Kidney tubule cell (primary cell): ENCODE results near the gene CACNA1F.

ENCODE experiments used
- DNase-seq: peaks from one replicate; pipeline ENCODE4 v3.0.0-alpha.2; 2018; ENCODE audit warnings: low spot score

CACNA1F gene

GRCh38 chrX:49257074-49257790 lies 24.1 kb upstream of the CACNA1F start:
- DNase-seq, result no peak

DNA sequence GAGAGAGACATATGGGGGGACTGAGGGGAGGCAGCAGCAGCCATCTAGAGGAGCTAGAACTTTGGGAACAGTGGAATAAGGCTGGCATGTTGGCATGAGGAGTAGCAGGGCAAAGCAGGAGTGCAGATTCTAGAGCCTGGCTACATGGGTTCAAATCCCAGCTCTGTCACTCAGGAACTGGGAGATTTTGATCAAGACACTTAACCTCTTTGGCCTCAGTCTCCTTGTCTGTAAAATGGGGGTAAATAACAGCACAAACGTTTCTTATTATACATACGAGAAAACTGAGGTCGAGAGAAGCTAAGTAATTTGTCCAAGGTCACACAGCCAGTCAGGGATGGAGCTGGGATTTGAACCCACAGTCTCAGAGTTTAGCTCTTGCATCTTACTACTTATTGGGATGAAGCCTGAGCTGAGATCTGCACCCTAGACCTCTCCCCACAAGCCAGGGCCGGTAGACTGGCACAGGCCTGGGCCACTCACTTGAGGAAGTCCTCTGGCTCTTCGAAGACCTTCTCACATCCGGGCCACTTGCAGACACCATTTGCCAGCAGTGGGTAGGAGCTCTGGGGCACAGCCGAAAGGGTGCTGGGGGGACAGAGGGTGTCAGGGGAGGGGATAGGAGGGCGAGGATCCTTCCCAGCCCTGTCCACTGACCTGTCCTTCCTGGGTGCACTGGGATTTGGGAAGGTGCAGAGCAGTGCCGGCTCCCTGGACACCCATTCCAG lies 23.3 kb upstream of the CACNA1F start:
- no peak for DNase-seq

DNA sequence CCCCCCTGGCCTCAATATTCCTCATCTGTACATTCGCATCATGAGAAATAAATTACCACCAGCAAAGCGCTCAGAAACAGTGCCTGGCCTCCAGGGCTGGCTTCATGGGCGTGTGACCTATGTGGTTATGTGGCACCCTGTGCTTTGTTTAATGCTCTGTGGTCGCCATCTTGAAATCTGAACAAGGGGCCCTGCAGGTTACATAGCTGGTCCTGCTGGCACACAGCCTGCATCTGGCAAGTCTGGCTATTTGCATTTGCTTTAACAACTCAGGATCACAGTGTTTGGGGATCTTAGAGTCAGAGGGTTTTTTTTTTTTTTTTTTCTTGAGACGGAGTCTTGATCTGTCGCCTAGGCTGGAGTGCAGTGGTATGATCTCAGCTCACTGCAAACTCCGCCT lies 21.5 kb upstream of the CACNA1F start:
- no peak for DNase-seq

GRCh38 chrX:49251325-49251724 lies 18.2 kb upstream of the CACNA1F start:
- no peak for DNase-seq

- no peak for DNase-seq
These were observed 17.4 kb upstream of the CACNA1F start for GRCh38 chrX:49250578-49250977.

- DNase-seq, result no peak
These were observed 16.9 kb upstream of the CACNA1F start for GRCh38 chrX:49250066-49250465.

- no peak for DNase-seq
These were observed 16.5 kb upstream of the CACNA1F start for GRCh38 chrX:49249616-49250015.

GRCh38 chrX:49249071-49249470 lies 15.9 kb upstream of the CACNA1F start:
- DNase-seq, result no peak

- DNase-seq, result no peak
These were observed 15.0 kb upstream of the CACNA1F start for GRCh38 chrX:49247916-49248811.

DNA sequence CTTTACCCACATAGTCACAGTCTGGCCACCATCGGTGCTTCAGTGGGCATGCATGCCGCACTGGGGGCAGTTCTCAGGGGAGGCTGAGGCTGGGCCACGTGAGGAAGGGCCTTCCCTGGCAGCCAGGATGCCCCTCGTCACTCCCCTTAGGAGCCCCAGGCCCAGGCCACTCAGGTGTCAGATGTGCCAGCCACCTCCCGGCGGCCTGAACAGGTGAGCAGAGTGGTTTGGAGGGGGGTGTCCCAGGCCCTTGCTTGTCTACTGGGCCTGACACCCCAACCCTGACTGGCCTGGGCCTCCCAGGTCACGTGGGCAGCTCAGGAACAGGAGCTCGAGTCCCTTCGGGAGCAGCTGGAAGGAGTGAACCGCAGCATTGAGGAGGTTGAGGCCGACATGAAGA lies 14.2 kb upstream of the CACNA1F start:
- no peak for DNase-seq

DNA sequence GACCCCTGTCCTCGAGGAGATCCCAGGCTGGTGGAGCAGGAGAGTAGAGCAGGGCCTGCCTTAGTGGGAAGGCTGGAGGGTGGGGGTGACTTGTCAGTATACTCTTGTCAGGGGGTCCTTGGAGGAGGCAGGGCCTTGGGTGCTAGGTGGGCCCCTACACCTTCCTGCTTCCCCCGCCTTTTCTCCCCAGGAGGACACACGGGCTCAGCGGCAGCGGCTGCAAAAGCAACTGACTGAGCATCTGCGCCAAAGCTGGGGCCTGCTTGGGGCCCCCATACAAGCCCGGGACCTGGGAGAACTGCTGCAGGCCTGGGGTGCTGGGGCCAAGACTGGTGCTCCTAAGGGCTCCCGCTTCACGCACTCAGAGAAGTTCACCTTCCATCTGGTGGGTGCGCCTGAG lies 13.4 kb upstream of the CACNA1F start:
- no peak for DNase-seq

DNA sequence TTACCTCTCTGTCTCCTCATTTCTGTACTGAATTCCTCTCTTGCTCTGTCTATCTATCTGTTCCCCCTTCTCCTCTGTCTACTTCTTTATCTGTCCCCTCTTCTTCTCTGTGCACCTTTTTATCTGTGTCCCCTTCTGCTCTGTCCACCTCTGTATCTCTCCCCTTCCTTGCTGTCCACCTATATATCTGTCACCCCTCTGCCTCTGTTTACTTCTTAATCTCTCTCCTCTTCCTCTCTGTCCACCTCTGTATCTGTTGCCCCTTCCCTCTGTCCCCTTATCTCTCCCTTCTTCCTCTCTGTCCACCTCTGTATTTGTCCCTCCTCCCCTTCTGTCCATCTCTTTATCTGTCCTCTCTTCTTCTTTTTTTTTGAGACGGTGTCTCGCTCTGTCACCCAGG lies 11.1 kb upstream of the CACNA1F start:
- DNase-seq, result no peak

GRCh38 chrX:49243166-49243565 lies 10.0 kb upstream of the CACNA1F start:
- no peak for DNase-seq

DNA sequence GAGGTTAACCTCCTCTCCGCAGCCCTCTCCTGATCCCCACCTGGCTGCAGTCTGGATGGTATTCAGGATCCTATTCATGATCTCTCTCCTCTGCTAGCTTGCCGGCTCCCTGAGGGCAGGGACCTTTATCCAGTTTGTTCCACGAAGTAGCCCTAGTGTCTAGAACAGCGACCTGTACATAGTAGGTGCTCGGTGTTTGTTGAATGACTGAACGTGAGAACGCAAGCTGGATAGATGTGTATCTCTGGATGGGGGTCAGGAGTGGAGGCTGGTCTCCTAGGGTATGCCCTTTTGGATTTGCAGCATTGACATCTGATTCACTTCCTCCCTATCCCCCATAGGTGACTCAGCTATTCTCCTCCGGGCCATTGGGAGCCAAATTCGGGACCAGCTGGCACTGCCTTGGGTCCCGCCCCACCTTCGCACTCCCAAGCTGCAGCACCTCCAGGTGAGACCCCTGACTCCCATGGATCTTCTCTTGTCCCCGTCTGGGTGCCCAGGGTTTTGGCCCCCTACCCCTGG lies 9.5 kb upstream of the CACNA1F start:
- no peak for DNase-seq

DNA sequence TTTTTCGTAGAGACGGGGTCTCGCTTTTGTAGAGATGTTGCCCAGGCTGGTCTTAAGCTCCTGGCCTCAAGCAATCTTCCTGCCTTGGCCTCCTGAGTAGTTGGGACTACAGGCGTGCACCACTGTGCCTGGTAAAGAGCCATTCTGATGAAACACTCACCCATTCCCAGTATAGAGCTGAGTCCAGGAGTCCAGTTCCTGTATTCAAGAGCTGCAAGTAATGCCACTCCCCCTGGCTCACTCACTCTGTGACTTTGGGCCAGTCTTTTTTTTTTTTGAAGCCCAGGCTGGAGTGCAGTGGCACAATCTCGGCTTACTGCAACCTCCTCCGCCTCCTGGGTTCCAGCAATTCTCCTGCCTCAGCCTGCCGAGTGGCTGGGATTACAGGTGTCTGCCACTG lies 5.6 kb upstream of the CACNA1F start:
- no peak for DNase-seq

GRCh38 chrX:49237060-49237459 lies 3.9 kb upstream of the CACNA1F start:
- DNase-seq, result no peak

GRCh38 chrX:49233887-49234555 lies 881 bp upstream of the CACNA1F start:
- no peak for DNase-seq

DNA sequence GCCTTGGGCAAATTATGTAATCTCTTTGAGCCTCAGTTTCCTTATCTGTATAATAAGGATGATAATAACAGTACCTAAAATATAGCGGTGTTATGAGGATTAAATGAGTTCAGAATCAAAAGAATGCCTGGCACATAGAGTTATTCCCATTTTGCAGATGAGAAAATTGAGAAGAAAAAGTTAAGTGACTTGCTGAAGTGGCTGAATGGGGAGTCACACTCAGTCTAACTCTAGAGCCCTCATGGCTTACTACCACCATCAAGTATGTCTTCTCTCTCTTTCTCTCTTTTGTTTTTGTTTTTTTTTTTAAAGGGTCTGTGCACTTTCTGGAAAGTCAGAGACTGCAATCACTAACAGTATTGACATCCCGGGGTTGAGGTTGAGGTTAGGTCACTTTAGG lies 615 bp downstream of the CACNA1F start:
- DNase-seq, result no peak

- DNase-seq, result no peak
These were observed 1.7 kb downstream of the CACNA1F start for GRCh38 chrX:49231333-49232000.

- DNase-seq, result peak; percentile 22
These were observed 2.5 kb downstream of the CACNA1F start for GRCh38 chrX:49230500-49231232.

- no peak for DNase-seq
These were observed 5.0 kb downstream of the CACNA1F start for GRCh38 chrX:49228185-49228584.
